GM19467 (cell line): ENCODE measurements around the gene CBFA2T3.
"Not testable (repeated sequence)": the region's sequence is repeated elsewhere in the genome, so short reads cannot be mapped to it uniquely, and the experiment has no call there.

ENCODE experiments used
- ATAC-seq: cut with Tn5 transposase; IDR thresholded peaks from one replicate; pipeline ENCODE4 v1.9.1; 2021; ENCODE audit warnings: mild to moderate bottlenecking, moderate library complexity; ENCODE audit not compliant: unreplicated experiment

The CBFA2T3 gene

GRCh38 chr16:88977018-88977811 is at the start of gene CBFA2T3:
Gene CBFA2T3, minus strand, starts transcription at chr16:88977207. Its CDS starts 400 bp downstream, at chr16:88976807.
- ATAC-seq = no peak

GRCh38 chr16:89026121-89026612 is 49.2 kb upstream of the CBFA2T3 start:
- ATAC-seq = peak; percentile 67

GRCh38 chr16:89025636-89026035 is 48.6 kb upstream of the CBFA2T3 start:
- no peak for ATAC-seq

GRCh38 chr16:89024546-89025060 is 47.6 kb upstream of the CBFA2T3 start:
- no peak for ATAC-seq

GRCh38 chr16:89023621-89024511 is 46.9 kb upstream of the CBFA2T3 start:
- ATAC-seq = no peak

GRCh38 chr16:89023151-89023551 is 46.1 kb upstream of the CBFA2T3 start:
- ATAC-seq = no peak

GRCh38 chr16:89022051-89022836 is 45.2 kb upstream of the CBFA2T3 start:
- no peak for ATAC-seq

GRCh38 chr16:89020925-89021595 is 44.1 kb upstream of the CBFA2T3 start:
- no peak for ATAC-seq

GRCh38 chr16:89020068-89020924 is 43.3 kb upstream of the CBFA2T3 start:
- no peak for ATAC-seq

- no peak for ATAC-seq
These were observed 42.5 kb upstream of the CBFA2T3 start for GRCh38 chr16:89019511-89019910.

GRCh38 chr16:89018282-89019158 is 41.5 kb upstream of the CBFA2T3 start:
- no peak for ATAC-seq

GRCh38 chr16:89017543-89018281 is 40.7 kb upstream of the CBFA2T3 start:
- no peak for ATAC-seq

GRCh38 chr16:89016561-89016960 is 39.6 kb upstream of the CBFA2T3 start:
- not testable (repeated sequence) for ATAC-seq

- ATAC-seq = no peak
These were observed 38.4 kb upstream of the CBFA2T3 start for GRCh38 chr16:89015271-89015859.

- ATAC-seq = no peak
These were observed 37.6 kb upstream of the CBFA2T3 start for GRCh38 chr16:89014403-89015230.

- no peak for ATAC-seq
These were observed 36.8 kb upstream of the CBFA2T3 start for GRCh38 chr16:89013692-89014402.
